HG03159 (cell line): ENCODE measurements around the gene ELL.

Source experiments
- ATAC-seq: cut with Tn5 transposase; IDR thresholded peaks from one replicate; pipeline ENCODE4 v1.9.1; 2021; ENCODE audit warnings: mild to moderate bottlenecking, moderate library complexity; ENCODE audit not compliant: unreplicated experiment

Gene ELL

DNA sequence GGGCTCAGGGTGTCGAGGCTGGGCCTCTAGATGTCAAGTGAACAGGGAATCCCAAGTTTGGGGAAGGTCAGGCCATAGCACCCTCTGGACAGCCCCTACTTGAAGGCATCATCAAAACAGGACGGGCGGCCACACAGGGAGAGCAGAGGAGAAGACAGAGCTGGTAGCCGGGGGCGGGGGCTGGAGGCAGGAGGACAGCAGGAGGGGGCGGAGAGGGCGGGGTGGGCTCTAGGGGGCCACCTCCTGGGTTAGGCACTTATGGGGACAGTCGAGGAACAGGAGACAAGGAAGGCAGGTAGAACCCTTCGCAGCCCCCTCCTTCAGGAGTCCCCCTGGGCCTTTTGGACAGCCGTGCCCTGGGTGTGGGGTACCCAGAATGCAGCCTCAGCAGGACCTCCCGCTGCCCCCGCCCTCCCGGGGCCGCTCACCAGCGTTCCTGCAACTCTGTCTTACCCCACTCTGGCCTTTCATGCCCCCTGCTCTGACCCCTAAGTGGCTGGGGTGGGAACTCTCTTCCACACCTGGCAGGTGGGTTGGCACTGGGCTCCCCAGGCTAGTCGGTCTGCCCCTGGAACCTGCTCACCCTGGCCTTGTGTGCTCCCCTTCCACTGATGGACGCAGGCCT is 96.9 kb downstream of the ELL start:
- ATAC-seq: no peak

DNA sequence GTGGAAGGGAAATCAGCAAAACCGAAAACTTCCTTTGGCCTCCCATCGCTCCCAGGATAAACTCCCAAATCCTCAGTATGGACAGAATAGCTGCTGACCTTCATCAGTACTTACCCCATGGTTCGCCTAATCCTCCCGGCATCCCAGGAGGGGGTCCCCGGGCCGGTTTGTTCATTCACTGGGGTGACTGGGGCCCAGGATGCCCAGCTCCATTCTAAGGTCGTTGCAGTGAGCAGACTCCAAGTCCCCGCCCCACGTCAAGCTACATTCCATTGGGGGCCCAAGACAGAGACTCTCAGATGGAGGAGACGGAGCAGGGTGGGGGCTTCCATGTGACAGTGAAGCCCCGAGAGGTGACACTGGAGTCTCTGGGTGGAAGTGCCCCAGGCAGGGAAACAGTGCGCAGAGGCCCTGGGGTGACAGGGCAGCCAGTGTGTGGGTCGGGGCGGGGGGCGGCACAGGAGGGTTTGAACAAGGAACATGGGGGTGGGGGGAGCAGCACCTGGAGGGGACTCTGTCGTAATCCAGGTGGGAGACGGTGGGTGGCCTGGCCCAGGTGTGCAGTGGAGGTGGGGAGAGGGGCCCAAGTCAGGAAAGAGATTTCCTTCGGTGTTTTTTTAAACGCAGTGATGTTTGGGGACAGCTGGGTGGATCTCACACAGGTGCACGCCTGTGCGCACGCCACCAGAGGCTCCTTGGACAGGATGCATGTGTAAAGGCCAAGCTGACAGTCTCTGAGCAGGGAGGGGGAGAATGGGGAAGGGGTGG is 97.6 kb downstream of the ELL start:
- ATAC-seq: no peak

GRCh38 chr19:18423258-18424020 is 98.4 kb downstream of the ELL start:
- ATAC-seq: no peak

GRCh38 chr19:18422530-18423191 is 99.2 kb downstream of the ELL start:
- no peak for ATAC-seq

GRCh38 chr19:18421371-18421959 is 100.4 kb downstream of the ELL start:
- ATAC-seq: no peak

DNA sequence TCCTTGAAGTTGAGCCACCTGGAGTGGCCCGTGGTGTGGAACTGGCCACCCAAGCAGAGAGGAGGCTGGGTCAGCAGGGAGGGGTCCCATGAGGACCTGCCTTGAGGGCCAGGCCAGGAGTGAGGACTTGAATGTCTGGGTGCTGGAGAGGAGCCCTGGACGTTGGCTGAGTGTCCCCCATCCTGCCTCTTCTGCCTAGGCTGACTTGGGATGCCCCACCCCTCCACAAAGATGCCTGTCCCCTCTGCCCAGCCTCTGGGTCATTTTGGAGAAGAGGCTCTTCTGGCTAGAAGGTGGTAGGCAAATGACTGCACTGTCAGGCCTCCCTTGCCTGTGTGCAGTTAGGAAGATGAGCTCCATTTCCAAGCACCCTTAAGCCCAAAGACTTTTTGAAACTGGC is 100.9 kb downstream of the ELL start:
- no peak for ATAC-seq

- no peak for ATAC-seq
Observed at GRCh38 chr19:18419699-18420460, 102.0 kb downstream of the ELL start.

GRCh38 chr19:18419195-18419698 is 102.6 kb downstream of the ELL start, which contains the start of gene SSBP4:
Gene SSBP4, plus strand, starts transcription at chr19:18419398. Its CDS starts 251 bp downstream, at chr19:18419649.
- no peak for ATAC-seq

GRCh38 chr19:18418483-18419194 is 103.2 kb downstream of the ELL start:
- ATAC-seq: no peak

DNA sequence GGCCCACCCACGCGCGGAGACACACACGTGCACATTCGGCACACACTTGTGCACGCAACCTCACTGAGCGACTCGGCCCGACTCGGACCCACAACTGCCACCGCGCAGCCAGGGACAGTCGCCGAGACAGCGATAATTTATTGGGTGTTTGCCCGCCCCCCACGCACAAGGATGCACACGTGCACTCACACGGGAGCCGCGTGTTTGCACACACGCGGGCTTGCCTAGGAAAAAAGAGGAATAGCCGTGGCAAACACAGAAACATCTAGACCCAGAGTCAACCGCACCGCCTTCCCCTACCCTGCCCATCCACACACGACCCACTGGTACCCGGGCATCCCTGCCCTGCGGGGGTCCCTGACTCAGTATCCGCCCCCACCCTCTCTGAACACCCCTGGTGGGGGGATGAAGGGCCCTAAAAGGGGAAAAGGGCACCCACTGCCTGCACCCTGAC is 103.8 kb downstream of the ELL start:
- no peak for ATAC-seq

DNA sequence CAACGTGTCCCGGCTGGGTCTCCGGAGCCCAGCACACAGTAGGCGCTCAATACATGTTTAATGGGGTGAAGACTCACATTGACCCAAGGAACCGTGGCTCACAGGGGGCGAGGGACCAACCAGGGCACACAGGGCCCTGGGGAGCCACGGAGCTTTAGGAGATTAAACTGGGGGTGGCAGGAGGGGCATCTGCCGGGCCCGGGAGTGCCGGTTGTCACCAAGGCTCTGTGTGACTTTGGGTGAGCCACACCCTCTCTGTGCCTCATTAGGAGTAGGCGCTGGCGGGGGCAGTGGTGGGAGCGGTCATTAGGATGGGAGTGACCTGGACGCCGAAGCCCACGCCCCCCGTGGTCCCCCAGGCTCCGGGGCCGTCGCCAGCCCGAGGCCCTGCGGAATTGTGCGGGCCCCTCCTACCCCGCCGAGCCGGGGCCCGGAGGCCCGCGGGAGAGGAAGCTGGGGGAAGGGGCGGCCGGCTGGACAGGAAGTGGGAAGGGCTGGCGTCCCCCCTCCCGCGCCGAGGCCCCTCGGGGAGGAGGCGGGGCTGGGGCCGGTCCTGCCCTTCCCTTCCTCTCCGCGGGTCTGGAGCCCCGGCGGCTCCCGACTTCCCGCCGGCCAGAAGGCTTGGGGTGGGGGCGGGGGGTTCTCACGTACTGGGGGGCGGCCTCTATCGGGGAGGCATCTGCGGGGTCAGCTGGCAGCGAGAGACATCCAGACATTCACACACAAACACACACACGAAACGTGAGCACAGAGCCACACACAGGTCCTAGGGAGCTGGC is 104.4 kb downstream of the ELL start:
- no peak for ATAC-seq

GRCh38 chr19:18416778-18417249 is 105.1 kb downstream of the ELL start:
- no peak for ATAC-seq

DNA sequence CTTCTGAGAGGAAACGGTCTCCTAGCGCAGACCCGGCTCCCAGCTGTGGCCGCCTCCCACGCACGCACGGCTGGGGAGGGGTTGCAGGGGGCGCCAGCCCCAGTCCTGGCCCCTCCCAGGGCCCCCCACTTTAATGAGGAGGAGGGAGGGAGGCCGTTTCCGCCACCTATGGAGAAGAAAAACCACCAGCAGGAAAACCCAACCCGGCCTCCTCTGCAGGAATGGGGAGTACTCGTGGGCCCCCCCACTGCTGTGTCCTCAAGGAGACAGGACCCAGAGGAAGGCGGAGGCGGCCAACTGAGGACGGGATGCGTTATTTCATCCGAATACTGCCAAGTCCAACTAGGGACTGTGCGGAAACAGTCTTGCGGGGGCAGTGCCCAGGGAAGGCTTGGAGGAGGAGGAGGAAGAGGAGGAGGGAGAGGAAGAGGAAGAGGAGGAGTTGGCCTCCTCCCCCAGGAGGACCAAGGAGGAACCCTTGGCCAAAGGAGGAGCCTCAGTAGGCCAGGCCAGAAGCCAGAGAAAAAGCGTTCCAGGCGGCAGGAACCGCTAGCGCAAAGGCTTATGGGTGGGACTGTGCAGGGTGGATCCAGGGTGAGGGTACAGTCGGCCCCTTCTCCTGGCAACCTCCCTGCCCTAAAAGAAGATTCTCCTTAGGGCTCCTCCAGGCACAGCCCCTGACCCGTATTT is 106.5 kb downstream of the ELL start:
- ATAC-seq: no peak

GRCh38 chr19:18414504-18415177 is 107.2 kb downstream of the ELL start:
- no peak for ATAC-seq

DNA sequence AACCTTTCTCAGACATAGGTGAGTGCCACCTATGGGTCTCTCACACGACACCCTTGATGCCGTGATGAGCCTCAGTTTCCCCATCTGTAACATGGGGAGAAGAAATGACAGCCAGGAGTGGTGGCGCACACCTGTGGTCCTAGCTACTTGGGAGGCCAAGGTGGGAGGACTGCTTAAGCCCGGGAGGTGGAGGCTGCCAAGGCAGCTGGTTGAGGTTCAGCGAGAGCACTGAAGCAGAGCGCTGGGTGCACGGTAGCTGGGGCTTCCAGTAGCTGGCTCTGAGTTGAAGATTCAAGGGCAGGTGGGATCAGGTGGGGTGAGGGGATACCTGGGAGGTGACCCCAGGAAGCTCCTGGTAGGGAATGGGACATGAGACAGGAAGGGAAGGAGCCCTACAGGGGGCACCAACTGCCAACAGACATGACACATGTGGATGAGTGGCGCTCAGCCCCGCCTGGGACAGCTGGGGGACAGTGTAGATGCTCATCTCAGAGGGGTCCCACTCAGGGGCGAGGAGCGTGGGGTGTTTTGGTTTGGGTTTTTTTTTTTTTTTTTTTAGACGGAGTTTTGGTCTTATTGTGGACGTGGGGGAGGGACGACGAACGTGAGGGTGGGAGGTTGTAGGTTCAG is 109.1 kb downstream of the ELL start:
- no peak for ATAC-seq

GRCh38 chr19:18408053-18408476 is 113.8 kb downstream of the ELL start:
- ATAC-seq: peak; percentile 58

GRCh38 chr19:18406749-18407148 is 115.1 kb downstream of the ELL start:
- ATAC-seq: no peak
